Esophagus squamous epithelium (tissue), 5 donors: ENCODE results near the gene CARS1. TPM values are rescaled to one million over a fixed set of nuclear protein-coding genes. Genes with fewer than 3 reads are reported as not detected.

Experiments used
- DNase-seq: peaks from one replicate; lab custom pipeline; 2025; lab: John Stamatoyannopoulos, UW
- H3K27ac ChIP-seq, 4 donors: fragments of 200-600 bp; sonication (generic); one replicate each; pipeline ENCODE4 v1.5.1; 2016 to 2019; ENCODE audit warnings: mild to moderate bottlenecking in 1 of 4
- H3K27me3 ChIP-seq, 4 donors: fragments of 200-600 bp; sonication (generic); 1 replicate in 3 of 4; 2 replicates in 1 of 4; pipeline versions ENCODE4 v1.5.1 to v1.6.0; 2017 to 2021; ENCODE audit warnings: antibody characterized with exemption in 1 of 4
- H3K36me3 ChIP-seq, 3 donors: fragments of 200-600 bp; sonication (generic); one replicate each; pipeline ENCODE4 v1.5.1; 2016 to 2019
- H3K4me1 ChIP-seq, 3 donors: fragments of 200-600 bp; sonication (generic); one replicate each; pipeline ENCODE4 v1.5.1; 2017 to 2019
- H3K4me3 ChIP-seq, 4 donors: fragments of 200-600 bp; sonication (generic); 1 replicate in 3 of 4; 2 replicates in 1 of 4; pipeline ENCODE4 v1.5.1; 2016 to 2019; ENCODE audit warnings: mild to moderate bottlenecking in 2 of 4, moderate library complexity in 1 of 4
- H3K9me3 ChIP-seq, 3 donors: fragments of 200-600 bp; sonication (generic); one replicate each; pipeline ENCODE4 v1.5.1; 2016 to 2019
- CTCF ChIP-seq, 6 experiments: fragments of 450-650 bp in 4 of 6; fragments of 200-600 bp in 2 of 6; sonication (generic) in 2 of 6; IDR thresholded peaks; one replicate each; pipeline ENCODE4 v1.5.1; 2016 to 2019; ENCODE audit warnings: antibody characterized with exemption in 6 of 6, mild to moderate bottlenecking in 4 of 6, moderate library complexity in 4 of 6
- POLR2A ChIP-seq, 4 donors: fragments of 450-650 bp; IDR thresholded peaks; one replicate each; pipeline ENCODE4 v1.6.1; 2017; ENCODE audit warnings: antibody characterized with exemption in 4 of 4, mild to moderate bottlenecking in 4 of 4, moderate library complexity in 3 of 4
- WGBS, 2 donors: methylation state at CpG; one replicate each; pipeline ENCODE4 v1.1.5; 2018; 5-methylcytosine and 5-hydroxymethylcytosine counted together
- intact Hi-C: fragments of 100-400 bp; cut with DNase I; formaldehyde crosslinking; loops from one replicate; pipeline ENCODE4 v1.15.0; 2022
- total RNA-seq, 4 donors: library from RNA; depleted of rRNA; stranded (reverse); fragments of >200 nt; gene quantifications; one replicate each; pipeline ENCODE4 v1.1.0, GENCODE V29; 2016
- donor health status: DM: yes; HTN: yes; CAD: no.

The CARS1 gene
- total RNA-seq, 4 donors from 2014 or later = 22.7 to 35.7 (median 28.4) TPM

GRCh38 chr11:2989006-2989405, 68.2 kb downstream of the CARS1 start:
- intact Hi-C loops = no loop called here
- TF ChIP-seq CTCF (IDR thresholded peaks at IDR 0.05) = no peak
- no peak for TF ChIP-seq POLR2A (IDR thresholded peaks at IDR 0.05)
- no peak for DNase-seq
- Histone ChIP-seq H3K9me3 (no peaks in the 10 kb centered on the region), H3K27ac (peak overlapping the region; percentile 69 to 99 (median 96)), H3K36me3 (peaks cover 0 to 6% (median 0%) of the 10 kb centered on the region in 3 donors), H3K4me1 (peaks cover 11 to 77% (median 26%) of the 10 kb centered on the region in 3 donors), H3K4me3 (peak overlapping the region in 3 of 4 donors; percentile 68 to 91 (median 83)), H3K27me3 (no peaks in the 10 kb centered on the region)
- WGBS, 2 donors = 6 to 15% methylated on average over 4 of the region's 4 CpGs

DNA sequence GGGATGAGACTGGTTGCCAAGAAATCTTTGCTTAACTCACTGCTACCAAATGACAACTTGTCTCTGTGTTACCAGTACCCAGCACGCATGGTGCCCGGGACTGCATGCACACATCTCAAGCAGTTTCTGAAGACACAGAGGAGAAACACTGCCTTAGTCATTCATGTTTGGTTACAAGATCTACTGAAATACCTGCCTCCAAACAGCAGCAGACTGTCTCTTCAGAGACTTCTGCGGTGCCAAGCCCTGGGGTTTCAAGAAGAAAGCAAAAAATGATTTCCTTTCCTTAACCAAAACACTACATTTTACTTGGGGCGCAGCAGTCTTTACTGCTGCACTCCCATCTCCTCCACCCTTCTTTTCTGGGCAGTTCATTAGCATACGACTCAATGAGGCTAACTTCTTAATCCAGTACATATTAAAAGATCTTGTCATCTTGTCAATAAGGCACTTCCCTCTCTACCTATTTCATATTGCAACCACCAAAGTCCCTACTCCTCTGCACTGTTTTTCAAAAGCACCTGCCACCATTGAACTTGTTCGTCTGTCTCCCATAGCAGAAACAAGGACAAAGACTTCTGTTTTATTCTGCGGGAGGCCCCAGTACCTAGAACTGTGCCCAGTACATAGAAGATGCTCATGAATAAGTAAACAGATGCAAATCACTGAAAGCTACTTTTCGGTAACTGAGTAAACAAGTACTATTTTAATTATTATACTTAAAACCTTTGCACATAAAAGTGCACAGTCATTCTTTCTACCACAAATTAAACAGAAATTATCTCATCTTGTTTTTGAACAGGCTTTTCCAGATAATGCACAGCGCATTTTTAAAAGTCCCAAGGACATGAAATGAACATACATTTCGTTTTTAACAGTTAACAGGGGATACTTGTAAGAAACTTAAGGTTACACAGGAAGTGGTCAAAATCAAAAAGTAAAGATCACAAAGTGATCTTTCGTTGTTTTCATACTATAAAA, 69.1 kb downstream of the CARS1 start:
- H3K36me3 ChIP-seq = peaks cover 0 to 6% (median 0%) of the 10 kb centered on the region in 3 donors
- peak overlapping the region; percentile 69 to 99 (median 96) for H3K27ac ChIP-seq
- no peak for TF ChIP-seq POLR2A (IDR thresholded peaks at IDR 0.05)
- TF ChIP-seq CTCF (IDR thresholded peaks at IDR 0.05) = no peak
- no peaks in the 10 kb centered on the region for H3K9me3 ChIP-seq
- intact Hi-C loops = no loop called here
- H3K4me3 ChIP-seq = peak overlapping the region in 3 of 4 donors; percentile 22 to 91 (median 83)
- 21 to 25% methylated on average over 9 to 11 of the region's 11 CpGs for WGBS, 2 donors
- peaks cover 11 to 84% (median 32%) of the 10 kb centered on the region in 3 donors for H3K4me1 ChIP-seq
- H3K27me3 ChIP-seq = no peaks in the 10 kb centered on the region
- no peak for DNase-seq

GRCh38 chr11:2983908-2984307, 73.3 kb downstream of the CARS1 start:
- no peak for TF ChIP-seq POLR2A (IDR thresholded peaks at IDR 0.05)
- TF ChIP-seq CTCF (IDR thresholded peaks at IDR 0.05) = no peak
- H3K27me3 ChIP-seq = no peaks in the 10 kb centered on the region
- intact Hi-C loops = no loop called here
- H3K4me1 ChIP-seq = peaks cover 8 to 89% (median 39%) of the 10 kb centered on the region in 3 donors
- 80 to 87% methylated on average over 3 to 4 of the region's 4 CpGs for WGBS, 2 donors
- H3K36me3 ChIP-seq = peaks cover 0 to 12% (median 0%) of the 10 kb centered on the region in 3 donors
- no peaks in the 10 kb centered on the region for H3K9me3 ChIP-seq
- H3K4me3 ChIP-seq = no peak overlapping the region
- H3K27ac ChIP-seq = no peak overlapping the region
- no peak for DNase-seq

DNA sequence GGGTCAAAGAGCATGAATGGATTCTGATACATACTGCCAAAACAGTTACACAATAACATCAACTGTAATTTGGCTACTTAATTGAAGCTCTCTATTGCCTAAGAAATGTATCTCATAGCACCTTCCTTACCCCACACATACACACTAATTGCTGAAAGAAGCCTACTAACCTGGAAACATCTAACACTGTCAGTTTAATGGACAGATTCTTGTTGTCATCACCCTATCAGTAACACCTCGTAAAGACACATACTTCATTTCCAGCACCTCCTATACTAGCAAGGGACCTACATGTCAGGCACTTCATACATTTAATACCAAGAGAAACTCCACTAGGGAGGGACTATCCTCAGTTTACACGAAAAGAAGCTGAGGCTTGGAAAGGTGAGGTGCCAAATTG, 75.0 kb downstream of the CARS1 start:
- Histone ChIP-seq H3K27ac (peak overlapping the region in 2 of 4 donors; percentile 35 to 67), H3K4me1 (peaks cover 4 to 85% (median 26%) of the 10 kb centered on the region in 3 donors), H3K27me3 (no peaks in the 10 kb centered on the region), H3K9me3 (no peaks in the 10 kb centered on the region), H3K36me3 (peaks cover 0 to 29% (median 1%) of the 10 kb centered on the region in 3 donors), H3K4me3 (no peak overlapping the region)
- WGBS, 2 donors = 33 to 36% methylated on average over 2 of the region's 2 CpGs
- TF ChIP-seq CTCF (IDR thresholded peaks at IDR 0.05) (no peak), POLR2A (IDR thresholded peaks at IDR 0.05) (no peak)
- DNase-seq = no peak
- intact Hi-C loops = no loop called here

DNA sequence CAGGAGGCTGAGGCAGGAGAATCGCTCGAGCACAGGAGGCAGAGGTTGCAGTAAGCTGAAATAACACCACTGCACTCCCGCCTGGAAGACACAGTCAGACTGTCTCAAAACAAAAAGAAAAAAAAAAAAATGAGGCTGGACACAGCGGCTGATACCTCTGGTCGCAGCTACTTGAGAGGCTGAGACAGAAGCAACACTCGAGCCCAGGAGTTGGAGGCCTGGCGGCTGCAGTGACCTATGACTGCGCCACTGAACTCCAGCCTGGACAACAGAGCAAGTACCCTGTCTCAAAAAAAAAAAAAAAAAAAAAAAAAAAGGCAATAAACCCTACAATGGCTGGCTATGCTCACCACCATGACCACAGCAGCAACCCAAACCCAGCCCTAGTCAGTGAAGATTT, 76.1 kb downstream of the CARS1 start:
- no peak overlapping the region for H3K27ac ChIP-seq
- H3K9me3 ChIP-seq = no peaks in the 10 kb centered on the region
- intact Hi-C loops = no loop called here

More for the DNA sequence above, 76.1 kb downstream of the CARS1 start:
- Histone ChIP-seq H3K4me3 (no peak overlapping the region), H3K4me1 (peaks cover 4 to 80% (median 22%) of the 10 kb centered on the region in 3 donors), H3K27me3 (no peaks in the 10 kb centered on the region), H3K36me3 (peaks cover 3 to 40% (median 12%) of the 10 kb centered on the region in 3 donors)
- WGBS, 2 donors = 69 to 83% methylated on average over 8 of the region's 8 CpGs
- no peak for DNase-seq
- no peak for TF ChIP-seq POLR2A (IDR thresholded peaks at IDR 0.05)
